Urinary bladder (tissue), 4 donors: ENCODE measurements around the gene NR2F1-AS1. TPM values are rescaled to one million over a fixed set of nuclear protein-coding genes. Genes with fewer than 3 reads are reported as not detected.

Experiments used
- DNase-seq: peaks from one replicate; pipeline ENCODE4 v3.0.0-alpha.2; 2015; ENCODE audit errors: extremely low spot score
- H3K27ac ChIP-seq: one replicate; pipeline ENCODE4 v1.5.1; 2013; ENCODE audit warnings: low read depth, mild to moderate bottlenecking, moderate library complexity
- H3K36me3 ChIP-seq: one replicate; pipeline ENCODE4 v1.6.1; 2013; ENCODE audit warnings: mild to moderate bottlenecking, moderate library complexity; ENCODE audit not compliant: insufficient read depth
- H3K4me1 ChIP-seq: one replicate; pipeline ENCODE4 v1.6.1; 2013; ENCODE audit warnings: mild to moderate bottlenecking, moderate library complexity; ENCODE audit not compliant: insufficient read depth
- H3K4me3 ChIP-seq: one replicate; pipeline ENCODE4 v1.5.1; 2013; ENCODE audit warnings: low read depth, low read length
- WGBS: extraction: QIAGEN DNeasy Blood & Tissue Kit; methylation state at CpG from one replicate; pipeline ENCODE4 v1.1.7; 2013; 5-methylcytosine and 5-hydroxymethylcytosine counted together
- polyA plus RNA-seq: library from polyadenylated mRNA; stranded (reverse); fragments of 200-250 nt; gene quantifications from one replicate; pipeline ENCODE4 v1.2.3, GENCODE V29; 2013
- total RNA-seq: library from RNA; depleted of rRNA; stranded (reverse); fragments of >200 nt; gene quantifications from one replicate; pipeline ENCODE4 v1.2.3, GENCODE V29; 2014
- donor health status: healthy with polysubstance abuse.
- donor health status: healthy.

NR2F1-AS1 gene
- total and polyA plus RNA-seq, 2 donors = 25.9 to 61.4 TPM

- no peaks in the 10 kb centered on the region for H3K36me3 ChIP-seq
- H3K27ac ChIP-seq = no peak overlapping the region
- no peaks in the 10 kb centered on the region for H3K4me1 ChIP-seq
- DNase-seq = no peak
- no peak overlapping the region for H3K4me3 ChIP-seq
These were observed 128.8 kb downstream of the NR2F1-AS1 start for GRCh38 chr5:93452255-93452654.

GRCh38 chr5:93438124-93438523 is 142.9 kb downstream of the NR2F1-AS1 start:
- Histone ChIP-seq H3K4me1 (no peaks in the 10 kb centered on the region), H3K36me3 (no peaks in the 10 kb centered on the region), H3K4me3 (no peak overlapping the region), H3K27ac (no peak overlapping the region)
- DNase-seq = no peak
- 74% methylated on average over 2 of the region's 2 CpGs for WGBS

GRCh38 chr5:93436083-93436482 is 144.9 kb downstream of the NR2F1-AS1 start:
- no peaks in the 10 kb centered on the region for H3K4me1 ChIP-seq
- no peak for DNase-seq
- no peak overlapping the region for H3K4me3 ChIP-seq
- H3K27ac ChIP-seq = no peak overlapping the region
- no peaks in the 10 kb centered on the region for H3K36me3 ChIP-seq

- Histone ChIP-seq H3K4me1 (no peaks in the 10 kb centered on the region), H3K4me3 (no peak overlapping the region), H3K36me3 (no peaks in the 10 kb centered on the region), H3K27ac (no peak overlapping the region)
- 97% methylated on average over 1 of the region's 1 CpG for WGBS
- DNase-seq = no peak
These were observed 147.6 kb downstream of the NR2F1-AS1 start for GRCh38 chr5:93433422-93433821.

- WGBS = 25% methylated on average over 1 of the region's 1 CpG
- Histone ChIP-seq H3K27ac (no peak overlapping the region), H3K4me3 (no peak overlapping the region), H3K4me1 (no peaks in the 10 kb centered on the region), H3K36me3 (no peaks in the 10 kb centered on the region)
- DNase-seq = no peak
These were observed 149.8 kb downstream of the NR2F1-AS1 start for GRCh38 chr5:93431250-93431649.

GRCh38 chr5:93430673-93431199 is 150.3 kb downstream of the NR2F1-AS1 start:
- no peak overlapping the region for H3K27ac ChIP-seq
- no peaks in the 10 kb centered on the region for H3K4me1 ChIP-seq
- DNase-seq = no peak
- 75% methylated on average over 2 of the region's 2 CpGs for WGBS
- H3K36me3 ChIP-seq = no peaks in the 10 kb centered on the region
- no peak overlapping the region for H3K4me3 ChIP-seq

- WGBS = 79% methylated on average over 8 of the region's 8 CpGs
- DNase-seq = no peak
- Histone ChIP-seq H3K27ac (no peak overlapping the region), H3K4me3 (no peak overlapping the region), H3K4me1 (no peaks in the 10 kb centered on the region), H3K36me3 (no peaks in the 10 kb centered on the region)
These were observed 150.9 kb downstream of the NR2F1-AS1 start for GRCh38 chr5:93430118-93430517.

- no peak overlapping the region for H3K27ac ChIP-seq
- no peak overlapping the region for H3K4me3 ChIP-seq
- 85% methylated on average over 1 of the region's 1 CpG for WGBS
- H3K4me1 ChIP-seq = no peaks in the 10 kb centered on the region
- H3K36me3 ChIP-seq = no peaks in the 10 kb centered on the region
- no peak for DNase-seq
These were observed 152.2 kb downstream of the NR2F1-AS1 start for GRCh38 chr5:93428868-93429267.

GRCh38 chr5:93427316-93427715 is 153.7 kb downstream of the NR2F1-AS1 start:
- no peak overlapping the region for H3K4me3 ChIP-seq
- no peaks in the 10 kb centered on the region for H3K4me1 ChIP-seq
- no peak for DNase-seq
- no peak overlapping the region for H3K27ac ChIP-seq
- 83% methylated on average over 1 of the region's 1 CpG for WGBS
- no peaks in the 10 kb centered on the region for H3K36me3 ChIP-seq

- Histone ChIP-seq H3K4me3 (no peak overlapping the region), H3K4me1 (no peaks in the 10 kb centered on the region), H3K27ac (no peak overlapping the region), H3K36me3 (no peaks in the 10 kb centered on the region)
- DNase-seq = no peak
- 70% methylated on average over 6 of the region's 6 CpGs for WGBS
These were observed 155.9 kb downstream of the NR2F1-AS1 start for GRCh38 chr5:93425096-93425495.

- no peak overlapping the region for H3K4me3 ChIP-seq
- no peak overlapping the region for H3K27ac ChIP-seq
- no peak for DNase-seq
- no peaks in the 10 kb centered on the region for H3K36me3 ChIP-seq
- 66% methylated on average over 3 of the region's 3 CpGs for WGBS
- no peaks in the 10 kb centered on the region for H3K4me1 ChIP-seq
These were observed 157.7 kb downstream of the NR2F1-AS1 start for GRCh38 chr5:93423300-93423699.

GRCh38 chr5:93422652-93423280 is 158.3 kb downstream of the NR2F1-AS1 start:
- WGBS = 67% methylated on average over 5 of the region's 5 CpGs
- Histone ChIP-seq H3K27ac (no peak overlapping the region), H3K36me3 (no peaks in the 10 kb centered on the region), H3K4me3 (no peak overlapping the region), H3K4me1 (no peaks in the 10 kb centered on the region)
- DNase-seq = no peak

GRCh38 chr5:93421987-93422401 is 159.0 kb downstream of the NR2F1-AS1 start:
- no peaks in the 10 kb centered on the region for H3K36me3 ChIP-seq
- no peak for DNase-seq
- no peak overlapping the region for H3K27ac ChIP-seq
- no peaks in the 10 kb centered on the region for H3K4me1 ChIP-seq
- H3K4me3 ChIP-seq = no peak overlapping the region
- WGBS = 77% methylated on average over 9 of the region's 9 CpGs

- 79% methylated on average over 6 of the region's 6 CpGs for WGBS
- H3K36me3 ChIP-seq = no peaks in the 10 kb centered on the region
- no peak for DNase-seq
- no peaks in the 10 kb centered on the region for H3K4me1 ChIP-seq
- no peak overlapping the region for H3K27ac ChIP-seq
- H3K4me3 ChIP-seq = no peak overlapping the region
These were observed 159.6 kb downstream of the NR2F1-AS1 start for GRCh38 chr5:93421468-93421867.

- H3K4me3 ChIP-seq = no peak overlapping the region
- H3K36me3 ChIP-seq = peaks cover 1% of the 10 kb centered on the region
- DNase-seq = no peak
- 94% methylated on average over 3 of the region's 3 CpGs for WGBS
- no peak overlapping the region for H3K27ac ChIP-seq
- no peaks in the 10 kb centered on the region for H3K4me1 ChIP-seq
These were observed 163.5 kb downstream of the NR2F1-AS1 start for GRCh38 chr5:93417490-93417889.
